Activated naive CD8-positive, alpha-beta T cell treated with anti-CD3 and anti-CD28 coated beads, Interleukin-2, amount 10 ng/mL, durations not matched to agents 7 days and 5 days (primary cell): ENCODE results near the gene LRFN5. TPM values are rescaled to one million over a fixed set of nuclear protein-coding genes. Genes with fewer than 3 reads are reported as not detected.

ENCODE experiments used
- ATAC-seq: fragments of 150-1000 bp; cut with Tn5 transposase; one replicate; pipeline ENCODE4 v1.10.0; 2021; ENCODE audit warnings: low read depth, moderate library complexity
- POLR2A ChIA-PET: fragments of 350-600 bp; sonication (Branson Sonifier 250); formaldehyde crosslinking; loops from one replicate; lab custom pipeline; 2021; ENCODE audit warnings: antibody characterized with exemption; lab: Charles Lee
- DNase-seq: peaks from one replicate; pipeline ENCODE4 v3.0.0; 2021
- H3K27ac Mint-ChIP-seq: one replicate; pipeline ENCODE4 v1.8.0; 2022; ENCODE audit warnings: mild to moderate bottlenecking, mixed read lengths
- H3K27me3 Mint-ChIP-seq: one replicate; pipeline ENCODE4 v1.8.0; 2022; ENCODE audit warnings: mild to moderate bottlenecking, moderate library complexity, mixed read lengths
- H3K36me3 Mint-ChIP-seq: one replicate; pipeline ENCODE4 v1.8.0; 2021; ENCODE audit warnings: mild to moderate bottlenecking, mixed read lengths
- H3K4me1 Mint-ChIP-seq: one replicate; pipeline ENCODE4 v1.8.0; 2021; ENCODE audit warnings: mixed read lengths
- H3K4me3 Mint-ChIP-seq: one replicate; pipeline ENCODE4 v1.8.0; 2022; ENCODE audit warnings: mild to moderate bottlenecking, moderate library complexity, mixed read lengths
- H3K9me3 Mint-ChIP-seq: one replicate; pipeline ENCODE4 v1.8.0; 2021; ENCODE audit warnings: mixed read lengths
- total RNA-seq, 2 experiments: library from RNA; stranded (reverse); gene quantifications; one replicate each; pipeline ENCODE4 v1.2.3, GENCODE V29; 2021

The LRFN5 gene
- total RNA-seq, 2 experiments from 2014 or later = not detected

DNA sequence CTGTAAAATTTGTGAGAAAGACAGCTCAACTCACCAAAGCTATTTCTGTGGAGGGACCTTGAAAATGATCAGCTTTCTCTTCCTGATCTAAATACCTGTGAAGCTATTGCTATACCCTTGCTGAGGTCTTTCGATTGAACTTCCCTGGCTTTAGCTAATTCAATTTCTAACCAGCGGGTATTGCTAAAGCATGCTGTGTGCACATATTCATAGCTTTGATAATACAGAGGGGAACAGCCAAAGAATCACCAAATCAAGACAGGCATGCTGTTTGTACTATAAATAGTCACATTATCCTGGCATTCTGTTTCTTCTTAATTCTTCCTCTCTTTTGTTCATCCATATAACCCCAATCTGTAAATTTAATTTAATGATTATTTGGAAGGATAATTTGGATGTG lies 233.0 kb downstream of the LRFN5 start:
- Mint-ChIP-seq H3K4me1 (no peaks in the 10 kb centered on the region), H3K27me3 (no peaks in the 10 kb centered on the region), H3K27ac (no peak overlapping the region), H3K36me3 (no peaks in the 10 kb centered on the region), H3K9me3 (no peaks in the 10 kb centered on the region), H3K4me3 (no peak overlapping the region)
- no peak for ATAC-seq
- no peak for DNase-seq
- POLR2A ChIA-PET = no interaction called here

DNA sequence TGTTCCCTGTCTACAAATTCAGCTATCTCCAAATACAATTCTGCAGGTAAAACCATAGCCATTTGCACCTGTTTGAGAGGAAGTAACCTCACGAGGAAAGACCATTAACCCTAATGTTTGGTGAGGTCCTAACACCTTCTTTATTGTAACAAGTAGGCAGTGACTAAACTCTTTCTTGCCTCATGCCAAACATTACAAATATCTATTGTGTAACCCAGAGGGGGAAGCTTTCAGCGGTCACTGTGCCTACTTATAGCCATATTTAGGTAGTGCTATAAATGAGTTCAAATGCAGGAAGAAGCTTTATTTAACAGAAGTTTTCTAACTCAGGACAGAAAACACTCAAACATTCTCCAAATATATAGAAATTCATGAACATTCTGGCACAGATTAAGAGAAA lies 252.7 kb downstream of the LRFN5 start:
- ATAC-seq = no peak
- Mint-ChIP-seq H3K27ac (no peak overlapping the region), H3K27me3 (no peaks in the 10 kb centered on the region), H3K4me1 (no peaks in the 10 kb centered on the region), H3K36me3 (no peaks in the 10 kb centered on the region), H3K9me3 (peaks cover 4% of the 10 kb centered on the region), H3K4me3 (no peak overlapping the region)
- DNase-seq = no peak
- POLR2A ChIA-PET = no interaction called here

DNA sequence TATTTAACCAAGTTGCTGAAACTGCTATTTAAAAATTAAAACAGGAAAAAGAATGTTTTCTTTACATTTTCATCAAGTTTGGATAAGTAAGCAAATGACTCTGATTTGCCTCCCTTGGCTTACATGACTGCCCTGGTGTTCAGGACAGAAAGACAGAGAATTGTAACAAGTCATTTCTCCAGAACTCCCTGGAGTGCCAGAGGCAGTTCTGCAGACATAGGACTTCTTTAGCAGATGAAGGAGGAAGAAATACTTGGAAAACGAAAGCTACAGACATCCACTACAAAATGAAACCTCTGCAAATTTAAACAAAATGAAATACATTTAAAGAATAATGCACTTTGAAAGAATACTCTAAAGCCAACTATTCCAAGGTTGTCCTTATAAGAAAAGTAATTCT lies 253.9 kb downstream of the LRFN5 start:
- no peak overlapping the region for H3K27ac Mint-ChIP-seq
- no peaks in the 10 kb centered on the region for H3K36me3 Mint-ChIP-seq
- H3K9me3 Mint-ChIP-seq = peaks cover 4% of the 10 kb centered on the region
- DNase-seq (no peak), ATAC-seq (no peak)
- no peaks in the 10 kb centered on the region for H3K27me3 Mint-ChIP-seq
- POLR2A ChIA-PET = no interaction called here
- no peaks in the 10 kb centered on the region for H3K4me1 Mint-ChIP-seq
- H3K4me3 Mint-ChIP-seq = no peak overlapping the region

DNA sequence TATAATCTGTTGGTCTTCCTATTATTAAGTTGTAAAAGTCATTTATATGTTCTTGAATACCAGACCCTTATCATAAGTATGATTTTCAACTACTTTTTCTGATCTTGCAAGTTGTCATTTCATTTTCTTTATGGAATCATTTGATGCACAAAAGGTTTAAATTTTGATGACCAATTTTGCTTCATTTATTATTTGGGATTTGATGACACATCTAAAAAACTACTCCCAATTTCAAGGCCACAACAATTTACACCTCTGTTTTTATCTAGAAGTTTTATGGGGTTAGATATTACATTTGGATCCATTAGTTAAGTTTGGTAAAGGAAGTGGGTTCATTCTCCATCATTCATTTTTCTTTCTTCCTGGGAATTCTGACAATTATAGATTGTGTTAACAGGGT lies 259.2 kb downstream of the LRFN5 start:
- H3K9me3 Mint-ChIP-seq = peaks cover 4% of the 10 kb centered on the region
- POLR2A ChIA-PET = no interaction called here

DNA sequence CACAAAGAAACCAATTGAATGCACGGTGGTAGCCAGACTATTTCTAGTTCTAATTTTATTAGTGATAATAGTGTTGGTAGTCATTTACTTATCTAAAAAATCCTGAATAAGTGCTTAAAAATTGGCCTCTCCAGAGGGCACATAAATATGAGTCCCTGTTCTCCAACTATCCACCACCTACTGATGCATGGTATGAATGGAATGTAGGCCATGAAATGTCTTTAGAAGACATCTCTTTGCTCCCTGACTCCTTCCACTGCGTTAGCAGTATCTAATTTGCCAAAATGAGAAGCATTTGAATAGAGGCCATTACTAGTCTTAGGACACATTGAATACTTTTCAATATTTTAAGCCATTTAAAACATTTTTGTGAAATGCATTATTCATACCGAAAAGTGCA lies 261.7 kb downstream of the LRFN5 start:
- DNase-seq (no peak), ATAC-seq (no peak)
- Mint-ChIP-seq H3K27me3 (no peaks in the 10 kb centered on the region), H3K36me3 (no peaks in the 10 kb centered on the region), H3K9me3 (peaks cover 3% of the 10 kb centered on the region), H3K27ac (no peak overlapping the region), H3K4me3 (no peak overlapping the region), H3K4me1 (no peaks in the 10 kb centered on the region)
- POLR2A ChIA-PET = no interaction called here

More for the DNA sequence above, 259.2 kb downstream of the LRFN5 start:
- DNase-seq = no peak
- Mint-ChIP-seq H3K4me1 (no peaks in the 10 kb centered on the region), H3K4me3 (no peak overlapping the region), H3K27me3 (no peaks in the 10 kb centered on the region), H3K36me3 (no peaks in the 10 kb centered on the region), H3K27ac (no peak overlapping the region)
- no peak for ATAC-seq

DNA sequence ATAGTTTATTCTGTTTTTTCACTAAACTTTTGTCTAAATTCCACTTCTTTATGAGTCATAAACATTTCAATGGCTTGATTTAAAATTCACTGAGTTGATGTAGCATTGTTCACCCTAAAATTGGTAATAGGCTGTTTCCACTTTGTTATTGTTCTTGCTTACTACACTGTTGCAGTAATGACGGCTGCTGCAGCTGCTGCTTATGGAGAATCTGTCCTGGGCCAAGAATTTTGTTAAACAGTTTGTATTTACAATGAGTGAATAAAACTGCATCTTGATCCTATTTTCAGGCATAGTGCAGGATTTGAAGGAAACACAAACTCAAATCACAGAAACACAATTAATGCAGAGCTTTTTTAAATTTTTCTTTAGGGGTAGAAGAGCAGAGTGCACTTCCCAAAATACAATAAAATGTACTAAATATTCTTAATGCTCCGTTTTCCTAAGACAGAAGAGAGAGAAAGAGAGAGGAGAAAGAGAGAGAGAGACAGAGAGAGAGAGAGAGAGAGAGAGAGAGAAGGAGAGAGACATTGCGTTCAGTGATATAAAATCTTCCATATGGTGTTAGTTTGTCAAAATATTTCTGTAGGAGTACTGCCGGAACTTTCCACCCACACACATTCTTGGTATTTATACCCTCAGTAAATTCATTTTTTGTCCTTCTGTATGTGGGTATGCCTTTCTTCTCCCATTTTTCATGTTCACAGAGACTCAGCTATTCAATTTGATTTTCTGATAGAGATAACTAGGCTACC lies 266.4 kb downstream of the LRFN5 start:
- H3K4me3 Mint-ChIP-seq = no peak overlapping the region
- no peaks in the 10 kb centered on the region for H3K9me3 Mint-ChIP-seq
- DNase-seq (no peak), ATAC-seq (no peak)
- no peaks in the 10 kb centered on the region for H3K4me1 Mint-ChIP-seq
- H3K27ac Mint-ChIP-seq = no peak overlapping the region
- POLR2A ChIA-PET = no interaction called here
- no peaks in the 10 kb centered on the region for H3K36me3 Mint-ChIP-seq
- H3K27me3 Mint-ChIP-seq = no peaks in the 10 kb centered on the region

DNA sequence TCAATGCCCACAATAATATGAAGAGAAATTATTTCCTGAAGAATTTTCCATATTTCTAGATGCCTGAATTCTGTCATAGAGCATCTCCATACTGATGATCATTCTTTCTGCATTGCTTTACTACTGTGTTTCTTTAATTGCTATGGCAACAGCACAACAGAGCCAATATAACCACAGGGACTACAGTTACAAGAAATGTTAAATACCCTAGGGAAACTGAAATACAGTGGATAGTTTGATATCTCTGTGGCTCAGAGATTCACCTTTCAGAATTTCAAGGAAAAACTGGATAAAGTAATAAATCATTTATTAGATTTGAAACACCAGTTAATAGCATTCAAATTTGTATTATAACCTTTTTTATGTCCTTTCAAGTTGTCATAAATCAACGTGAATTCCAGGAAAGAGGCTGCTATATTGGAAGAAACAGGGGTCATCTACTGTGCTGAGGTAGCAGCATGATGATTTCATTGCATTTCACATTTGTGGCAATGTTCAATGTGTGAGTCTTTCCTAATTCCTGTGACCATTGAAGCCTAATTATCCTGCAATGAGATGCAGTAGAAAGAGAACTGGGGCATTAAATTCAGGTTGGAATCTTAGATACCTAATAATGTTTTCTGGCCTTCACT lies 267.1 kb downstream of the LRFN5 start:
- no peaks in the 10 kb centered on the region for H3K4me1 Mint-ChIP-seq
- no peaks in the 10 kb centered on the region for H3K9me3 Mint-ChIP-seq
- H3K4me3 Mint-ChIP-seq = no peak overlapping the region
- H3K27me3 Mint-ChIP-seq = no peaks in the 10 kb centered on the region
- POLR2A ChIA-PET = no interaction called here
- no peaks in the 10 kb centered on the region for H3K36me3 Mint-ChIP-seq
- DNase-seq = no peak
- H3K27ac Mint-ChIP-seq = no peak overlapping the region
- no peak for ATAC-seq

DNA sequence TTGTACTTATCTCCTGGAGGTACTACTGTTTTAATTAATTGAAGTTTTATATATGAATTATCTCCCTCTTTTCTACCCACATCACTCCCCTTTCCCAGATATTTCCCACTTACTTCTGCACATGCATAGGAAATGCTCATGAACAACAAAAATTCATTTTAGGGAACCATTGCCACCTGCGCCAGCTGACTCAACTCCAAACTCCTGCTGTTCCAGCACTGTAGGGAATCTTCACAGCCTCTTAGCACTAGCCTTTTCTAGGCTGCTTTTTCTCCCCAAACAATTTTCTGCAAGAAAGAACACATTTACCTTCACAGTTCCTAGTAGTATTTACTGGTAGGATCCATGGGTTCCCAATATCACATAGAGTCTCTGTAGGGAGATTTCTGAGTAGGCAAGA lies 268.4 kb downstream of the LRFN5 start:
- no peak overlapping the region for H3K27ac Mint-ChIP-seq
- DNase-seq (no peak), ATAC-seq (no peak)
- H3K4me1 Mint-ChIP-seq = no peaks in the 10 kb centered on the region
- no peaks in the 10 kb centered on the region for H3K9me3 Mint-ChIP-seq
- POLR2A ChIA-PET = no interaction called here
- no peaks in the 10 kb centered on the region for H3K27me3 Mint-ChIP-seq
- H3K36me3 Mint-ChIP-seq = no peaks in the 10 kb centered on the region
- H3K4me3 Mint-ChIP-seq = no peak overlapping the region

DNA sequence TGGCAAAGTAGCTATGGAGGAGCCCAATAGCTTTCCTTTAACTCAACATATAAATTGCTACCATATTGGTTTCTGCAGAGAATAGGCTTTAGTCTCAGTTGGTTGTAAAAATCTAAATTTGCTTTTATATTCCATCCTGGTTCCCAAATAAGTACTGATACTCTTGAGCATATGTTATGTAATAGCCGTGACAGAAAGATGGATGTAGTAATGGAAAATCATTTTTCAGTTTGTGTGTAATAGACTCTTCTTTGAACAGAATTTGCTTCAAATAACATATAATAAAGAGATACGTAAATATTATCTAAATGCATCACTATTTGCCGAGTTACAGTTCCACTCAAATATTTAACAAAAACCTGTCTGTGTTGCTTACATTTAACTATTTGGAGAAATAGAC lies 271.6 kb downstream of the LRFN5 start:
- DNase-seq (no peak), ATAC-seq (no peak)
- POLR2A ChIA-PET = no interaction called here
- no peak overlapping the region for H3K4me3 Mint-ChIP-seq
- H3K36me3 Mint-ChIP-seq = no peaks in the 10 kb centered on the region
- no peak overlapping the region for H3K27ac Mint-ChIP-seq
- no peaks in the 10 kb centered on the region for H3K27me3 Mint-ChIP-seq
- H3K9me3 Mint-ChIP-seq = no peaks in the 10 kb centered on the region
- H3K4me1 Mint-ChIP-seq = no peaks in the 10 kb centered on the region

DNA sequence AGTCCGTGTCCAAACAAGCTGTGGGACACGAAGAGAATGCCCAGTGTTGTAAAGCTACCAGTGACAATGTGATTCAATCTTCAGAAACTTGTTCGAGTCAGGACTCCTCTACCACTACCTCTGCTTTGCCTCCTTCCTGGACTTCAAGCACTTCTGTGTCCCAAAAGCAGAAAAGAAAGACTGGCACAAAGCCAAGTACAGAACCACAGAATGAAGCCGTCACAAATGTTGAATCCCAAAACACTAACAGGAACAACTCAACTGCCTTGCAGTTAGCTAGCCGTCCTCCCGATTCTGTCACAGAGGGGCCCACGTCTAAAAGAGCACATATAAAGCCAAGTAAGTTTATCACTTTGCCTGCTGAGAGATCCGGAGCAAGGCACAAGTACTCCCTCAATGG lies 284.9 kb downstream of the LRFN5 start:
- Mint-ChIP-seq H3K36me3 (no peaks in the 10 kb centered on the region), H3K27ac (no peak overlapping the region), H3K9me3 (no peaks in the 10 kb centered on the region), H3K4me3 (no peak overlapping the region), H3K4me1 (no peaks in the 10 kb centered on the region), H3K27me3 (no peaks in the 10 kb centered on the region)
- ATAC-seq (no peak), DNase-seq (no peak)
- POLR2A ChIA-PET = no interaction called here

DNA sequence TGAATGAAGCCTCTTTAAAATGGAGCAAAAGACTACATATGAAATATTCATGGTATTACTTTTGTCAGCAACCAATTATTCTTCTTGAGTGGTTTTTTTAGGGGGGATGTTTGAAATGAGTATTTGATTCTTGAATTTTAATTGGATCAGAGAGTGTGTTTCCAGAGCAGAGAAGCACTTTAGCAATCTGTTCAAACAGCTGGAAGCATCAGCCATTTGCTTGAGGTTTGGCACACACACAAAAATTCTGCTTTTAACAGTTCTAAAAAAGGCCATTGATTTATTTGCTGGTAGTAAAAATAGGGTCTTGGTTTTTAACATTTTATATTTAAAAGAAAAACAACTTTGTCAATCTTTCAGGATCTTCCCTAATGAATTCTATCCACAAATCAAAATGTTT lies 292.7 kb downstream of the LRFN5 start:
- Mint-ChIP-seq H3K27ac (no peak overlapping the region), H3K27me3 (no peaks in the 10 kb centered on the region), H3K4me3 (no peak overlapping the region), H3K4me1 (no peaks in the 10 kb centered on the region), H3K9me3 (no peaks in the 10 kb centered on the region), H3K36me3 (no peaks in the 10 kb centered on the region)
- POLR2A ChIA-PET = no interaction called here
- ATAC-seq (no peak), DNase-seq (no peak)

DNA sequence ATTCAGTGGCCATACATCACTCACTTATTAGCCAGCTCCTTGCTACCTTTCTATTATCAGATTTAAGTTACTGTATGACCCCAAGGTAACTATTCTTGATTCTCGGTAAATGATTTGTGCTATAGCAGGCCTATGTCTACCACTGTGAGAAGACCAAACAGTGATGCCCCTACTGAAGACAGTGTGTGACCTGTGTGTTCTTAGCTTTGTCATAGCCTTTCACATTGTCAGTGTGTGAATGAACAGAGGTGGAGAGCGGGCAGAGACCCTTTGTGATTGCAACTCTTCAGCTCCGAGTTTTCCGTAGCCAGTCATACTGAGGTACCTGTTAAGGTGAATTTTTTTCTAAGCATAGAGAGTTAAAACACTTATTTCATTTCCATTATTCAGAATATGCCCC lies 294.0 kb downstream of the LRFN5 start:
- Mint-ChIP-seq H3K27ac (no peak overlapping the region), H3K36me3 (no peaks in the 10 kb centered on the region), H3K27me3 (no peaks in the 10 kb centered on the region), H3K9me3 (no peaks in the 10 kb centered on the region), H3K4me1 (no peaks in the 10 kb centered on the region), H3K4me3 (no peak overlapping the region)
- ATAC-seq = no peak
- POLR2A ChIA-PET = no interaction called here
- DNase-seq = no peak

DNA sequence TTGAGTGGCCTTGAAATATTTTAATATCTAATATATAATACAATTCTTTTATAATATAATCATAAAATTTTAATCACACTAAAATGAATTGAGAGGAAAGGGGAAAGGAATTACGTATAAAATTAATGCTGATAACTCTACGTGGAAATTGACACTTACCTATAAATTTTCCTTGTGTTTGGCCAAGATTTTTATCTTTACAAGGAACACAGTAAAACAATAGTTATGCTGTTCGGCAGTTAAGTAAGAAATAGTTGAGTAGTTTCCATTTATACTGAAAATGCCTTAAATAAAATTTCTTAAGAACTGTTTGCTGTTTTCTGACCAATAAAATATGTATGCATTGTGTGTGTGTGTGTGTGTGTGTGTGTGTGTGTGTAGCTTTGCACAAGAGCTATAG lies 294.4 kb downstream of the LRFN5 start:
- no peak overlapping the region for H3K4me3 Mint-ChIP-seq
- H3K9me3 Mint-ChIP-seq = peaks cover 3% of the 10 kb centered on the region
- no peaks in the 10 kb centered on the region for H3K36me3 Mint-ChIP-seq
- POLR2A ChIA-PET = no interaction called here
- no peak overlapping the region for H3K27ac Mint-ChIP-seq
- H3K27me3 Mint-ChIP-seq = no peaks in the 10 kb centered on the region
- no peak for DNase-seq
- no peak for ATAC-seq
- H3K4me1 Mint-ChIP-seq = no peaks in the 10 kb centered on the region

DNA sequence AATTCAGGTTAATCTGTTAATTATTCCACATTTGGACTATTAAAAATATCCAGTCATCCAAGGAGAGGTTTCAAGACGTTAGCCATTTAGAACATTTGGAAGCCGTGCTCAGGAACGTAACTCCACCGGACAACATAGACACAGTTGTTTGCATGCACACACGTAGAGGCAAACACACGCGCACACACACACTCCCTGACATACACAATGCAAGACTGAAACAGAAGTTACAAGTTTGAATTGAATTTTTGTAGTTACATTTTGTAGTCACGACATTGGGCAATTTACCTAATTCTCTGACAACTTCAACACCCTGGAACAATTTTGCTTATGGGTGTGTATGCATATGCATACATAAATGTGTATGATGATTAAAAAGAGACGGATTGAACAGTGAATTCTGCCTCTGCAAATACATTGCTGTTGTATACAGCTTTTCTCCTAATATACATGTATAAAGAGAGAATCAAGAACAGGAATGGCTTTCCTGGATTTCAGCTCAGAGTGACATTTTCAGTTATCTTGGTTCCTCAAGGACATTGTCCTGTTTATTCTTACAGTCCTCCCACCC lies 298.8 kb downstream of the LRFN5 start:
- H3K27ac Mint-ChIP-seq = no peak overlapping the region
- DNase-seq (no peak), ATAC-seq (no peak)
- no peaks in the 10 kb centered on the region for H3K27me3 Mint-ChIP-seq
- no peaks in the 10 kb centered on the region for H3K4me1 Mint-ChIP-seq
- no peaks in the 10 kb centered on the region for H3K36me3 Mint-ChIP-seq
- H3K9me3 Mint-ChIP-seq = peaks cover 4% of the 10 kb centered on the region
- no peak overlapping the region for H3K4me3 Mint-ChIP-seq
- POLR2A ChIA-PET = no interaction called here
